Endodermal cell (in vitro differentiated cells): ENCODE results near the gene KCNQ5. TPM values are rescaled to one million over a fixed set of nuclear protein-coding genes. Genes with fewer than 3 reads are reported as not detected.

Experiments used
- DNase-seq: peaks from one replicate; pipeline ENCODE4 v3.0.0-alpha.2; 2017
- H3K27ac ChIP-seq: 2 replicates; pipeline ENCODE4 v1.5.1; 2013; ENCODE audit warnings: mild to moderate bottlenecking, low read depth, low read length, moderate library complexity
- H3K27me3 ChIP-seq: 2 replicates; pipeline ENCODE4 v1.6.1; 2013; ENCODE audit warnings: mild to moderate bottlenecking, low read length, moderate library complexity; ENCODE audit not compliant: insufficient read depth, control insufficient read depth, poor library complexity, severe bottlenecking
- H3K36me3 ChIP-seq: 2 replicates; pipeline ENCODE4 v1.7.0; 2013; ENCODE audit warnings: mild to moderate bottlenecking, low read length, moderate library complexity; ENCODE audit not compliant: control insufficient read depth, insufficient read depth
- H3K4me1 ChIP-seq: one replicate; pipeline ENCODE4 v1.7.0; 2013; ENCODE audit warnings: low read length; ENCODE audit not compliant: control insufficient read depth, insufficient read depth
- H3K4me3 ChIP-seq: 2 replicates; pipeline ENCODE4 v1.5.1; 2013; ENCODE audit warnings: mild to moderate bottlenecking, low read length, moderate library complexity
- H3K9ac ChIP-seq: 2 replicates; pipeline ENCODE4 v1.6.1; 2013; ENCODE audit warnings: mild to moderate bottlenecking, low read length, moderate library complexity; ENCODE audit not compliant: poor library complexity, severe bottlenecking; ENCODE audit errors: extremely low read depth
- H3K9me3 ChIP-seq: 2 replicates; pipeline ENCODE4 v1.6.1; 2013; ENCODE audit warnings: mild to moderate bottlenecking, low read length, moderate library complexity; ENCODE audit not compliant: control insufficient read depth
- H3K27ac Mint-ChIP-seq: 2 replicates; pipeline ENCODE4 v1.8.0; 2020; ENCODE audit warnings: mixed read lengths
- H3K27me3 Mint-ChIP-seq: 2 replicates; pipeline ENCODE4 v1.8.0; 2021; ENCODE audit warnings: mild to moderate bottlenecking, mixed read lengths; ENCODE audit not compliant: insufficient read depth
- H3K36me3 Mint-ChIP-seq: 2 replicates; pipeline ENCODE4 v1.8.0; 2020; ENCODE audit warnings: low read depth, mixed read lengths
- H3K4me1 Mint-ChIP-seq: 2 replicates; pipeline ENCODE4 v1.8.0; 2020; ENCODE audit warnings: mixed read lengths
- H3K4me3 Mint-ChIP-seq: 2 replicates; pipeline ENCODE4 v1.8.0; 2020; ENCODE audit warnings: mild to moderate bottlenecking, moderate library complexity, mixed read lengths
- H3K9me3 Mint-ChIP-seq: 2 replicates; pipeline ENCODE4 v1.8.0; 2020; ENCODE audit warnings: mild to moderate bottlenecking, mixed read lengths
- CTCF ChIP-seq: fragments of 200-600 bp; sonication (generic); conservative IDR thresholded peaks from 2 replicates; pipeline ENCODE4 v1.5.0; 2021; ENCODE audit warnings: antibody characterized with exemption, mild to moderate bottlenecking
- WGBS, 2 experiments: methylation state at CpG; one replicate each; pipeline versions ENCODE4 v1.1.5 to v1.1.7; 2013; ENCODE audit warnings: missing lambda C conversion rate in 2 of 2, mixed read lengths in 1 of 2; ENCODE audit not compliant: insufficient coverage in 1 of 2, insufficient read length in 1 of 2; 5-methylcytosine and 5-hydroxymethylcytosine counted together
- total RNA-seq, 2 donors: library from RNA; stranded (reverse); fragmentation: NEBNext Ultra II Directional in 1 of 2; extraction: Animal tissue kit (Norgen Biotek cat#: 25700) in 1 of 2; gene quantifications; 2 replicates in 1 of 2; 3 replicates in 1 of 2; pipeline ENCODE4 v1.2.1, GENCODE V29; 2021

KCNQ5 gene
- total RNA-seq, 2 donors from 2014 or later, result 2.4 to 8.3 TPM

GRCh38 chr6:72905705-72906478, 284.0 kb downstream of the KCNQ5 start:
- no peaks in the 10 kb centered on the region for H3K4me1 ChIP-seq
- H3K27me3 ChIP-seq, result no peaks in the 10 kb centered on the region
- 80 to 86% methylated on average over 3 to 6 of the region's 6 CpGs for WGBS, 2 experiments
- H3K4me3 ChIP-seq, result no peak overlapping the region
- no peak overlapping the region for H3K4me3 Mint-ChIP-seq
- peaks cover 14% of the 10 kb centered on the region for H3K4me1 Mint-ChIP-seq
- H3K36me3 Mint-ChIP-seq, result no peaks in the 10 kb centered on the region
- H3K36me3 ChIP-seq, result no peaks in the 10 kb centered on the region
- no peaks in the 10 kb centered on the region for H3K9me3 ChIP-seq
- TF ChIP-seq CTCF, result no peak
- DNase-seq, result no peak
- no peak overlapping the region for H3K27ac ChIP-seq
- H3K27me3 Mint-ChIP-seq, result no peaks in the 10 kb centered on the region
- H3K9me3 Mint-ChIP-seq, result peaks cover 8% of the 10 kb centered on the region
- no peak overlapping the region for H3K9ac ChIP-seq
- H3K27ac Mint-ChIP-seq, result peak overlapping the region; percentile 37

- Mint-ChIP-seq H3K4me1 (peaks cover 2% of the 10 kb centered on the region), H3K4me3 (no peak overlapping the region), H3K9me3 (peaks cover 4% of the 10 kb centered on the region), H3K27me3 (no peaks in the 10 kb centered on the region), H3K36me3 (no peaks in the 10 kb centered on the region), H3K27ac (no peak overlapping the region)
- Histone ChIP-seq H3K27ac (no peak overlapping the region), H3K4me3 (no peak overlapping the region), H3K4me1 (no peaks in the 10 kb centered on the region), H3K9me3 (no peaks in the 10 kb centered on the region), H3K27me3 (no peaks in the 10 kb centered on the region), H3K36me3 (no peaks in the 10 kb centered on the region), H3K9ac (no peak overlapping the region)
- no peak for DNase-seq
- WGBS, 2 experiments, result 80 to 83% methylated on average over 1 to 2 of the region's 2 CpGs
- no peak for TF ChIP-seq CTCF
Measured at GRCh38 chr6:72911463-72912155, 289.7 kb downstream of the KCNQ5 start.

GRCh38 chr6:72913797-72914196, 291.9 kb downstream of the KCNQ5 start:
- Mint-ChIP-seq H3K27ac (no peak overlapping the region), H3K4me3 (no peak overlapping the region), H3K9me3 (no peaks in the 10 kb centered on the region), H3K36me3 (no peaks in the 10 kb centered on the region), H3K27me3 (no peaks in the 10 kb centered on the region), H3K4me1 (peaks cover 2% of the 10 kb centered on the region)
- Histone ChIP-seq H3K9me3 (no peaks in the 10 kb centered on the region), H3K4me3 (no peak overlapping the region), H3K27ac (no peak overlapping the region), H3K4me1 (no peaks in the 10 kb centered on the region), H3K36me3 (no peaks in the 10 kb centered on the region), H3K9ac (no peak overlapping the region), H3K27me3 (no peaks in the 10 kb centered on the region)
- TF ChIP-seq CTCF, result no peak
- 92 to 100% methylated on average over 1 of the region's 1 CpG for WGBS, 2 experiments
- DNase-seq, result no peak
